Endothelial cell of umbilical vein (primary cell): Measurements from ENCODE around the gene SCRN1. TPM values are rescaled to one million over a fixed set of nuclear protein-coding genes. Genes with fewer than 3 reads are reported as not detected.

Source experiments
- BruUV-seq: library from RNA; stranded (reverse); fragments of 400-500 nt; replicated peaks from 2 replicates; lab custom pipeline; 2021; lab: Mats Ljungman, UMichigan
- CTCF ChIA-PET: fragments of 300-600, 350-600 bp; sonication (Branson Sonifier 250); formaldehyde crosslinking; loops from one replicate; lab custom pipeline; 2021; ENCODE audit warnings: antibody characterized with exemption, inconsistent platforms; lab: Charles Lee
- POLR2A ChIA-PET: fragments of 300-600, 350-600 bp; sonication (Branson Sonifier 250); formaldehyde crosslinking; loops from one replicate; lab custom pipeline; 2021; ENCODE audit warnings: antibody characterized with exemption, inconsistent platforms; lab: Charles Lee
- DNase-seq: peaks from one replicate; pipeline ENCODE4 v3.0.0-alpha.2; 2011; ENCODE audit warnings: low read depth, low spot score
- FAIRE-seq: peaks from 2 replicates; lab custom pipeline; 2011; peaks lifted over from hg19 to GRCh38; lab: Jason Lieb, UNC
- H2AFZ ChIP-seq: 2 replicates; pipeline ENCODE4 v1.6.0; 2012; ENCODE audit warnings: low read depth, low read length, control low read depth, inconsistent platforms
- H3K27ac ChIP-seq: 2 replicates; pipeline ENCODE4 v1.5.1; 2011; ENCODE audit warnings: low read depth, mild to moderate bottlenecking, control low read depth, low read length, moderate library complexity; ENCODE audit not compliant: insufficient read depth
- H3K27me3 ChIP-seq, 2 experiments: 2 replicates each; pipeline versions ENCODE4 v1.6.0 to v1.6.1; 2011; ENCODE audit warnings: low read length in 2 of 2, mixed read lengths in 1 of 2; ENCODE audit not compliant: control insufficient read depth in 2 of 2, insufficient read depth in 2 of 2
- H3K36me3 ChIP-seq, 2 experiments: 2 replicates in 1 of 2; 3 replicates in 1 of 2; pipeline ENCODE4 v1.5.1; 2011; ENCODE audit warnings: low read length in 2 of 2, mild to moderate bottlenecking in 1 of 2, moderate library complexity in 1 of 2; ENCODE audit not compliant: control insufficient read depth in 2 of 2, insufficient read depth in 2 of 2; ENCODE audit errors: extremely low read depth in 1 of 2
- H3K4me1 ChIP-seq: 3 replicates; pipeline ENCODE4 v1.5.1; 2011; ENCODE audit warnings: mild to moderate bottlenecking, low read length; ENCODE audit not compliant: control insufficient read depth, insufficient read depth; ENCODE audit errors: extremely low read depth
- H3K4me2 ChIP-seq: 2 replicates; pipeline ENCODE4 v1.6.1; 2011; ENCODE audit warnings: low read length, control low read depth, mixed read lengths; ENCODE audit not compliant: insufficient read depth
- H3K4me3 ChIP-seq, 3 experiments: fragments of 200-600 bp in 1 of 3; sonication (generic), shearing (Covaris generic) in 1 of 3; replicated peaks in 1 of 3; 2 replicates each; pipeline ENCODE4 v1.5.1; 2011 to 2016; ENCODE audit warnings: control low read depth in 3 of 3, low read length in 3 of 3, mild to moderate bottlenecking in 2 of 3, inconsistent platforms in 1 of 3, low read depth in 1 of 3, moderate library complexity in 1 of 3; ENCODE audit not compliant: insufficient read depth in 1 of 3
- H3K79me2 ChIP-seq: 2 replicates; pipeline ENCODE4 v1.6.0; 2012; ENCODE audit warnings: low read length, inconsistent platforms; ENCODE audit not compliant: control insufficient read depth, insufficient read depth
- H3K9ac ChIP-seq: replicated peaks from 2 replicates; pipeline ENCODE3; 2011; ENCODE audit warnings: low read length, control low read depth; ENCODE audit not compliant: insufficient read depth; ENCODE audit errors: extremely low read depth
- H3K9me1 ChIP-seq: replicated peaks from 3 replicates; pipeline ENCODE4 v1.6.0; 2011; ENCODE audit warnings: mild to moderate bottlenecking, low read length; ENCODE audit not compliant: control insufficient read depth, insufficient read depth; ENCODE audit errors: extremely low read depth
- H3K9me3 ChIP-seq: replicated peaks from 2 replicates; pipeline ENCODE4 v1.5.1; 2012; ENCODE audit warnings: low read length, inconsistent platforms; ENCODE audit not compliant: control insufficient read depth, insufficient read depth
- H4K20me1 ChIP-seq: replicated peaks from 2 replicates; pipeline ENCODE3; 2011; ENCODE audit warnings: mild to moderate bottlenecking, low read length; ENCODE audit not compliant: control insufficient read depth, insufficient read depth; ENCODE audit errors: extremely low read depth
- CTCF ChIP-seq, 2 donors: IDR thresholded peaks; 1 replicate in 1 of 2; 2 replicates in 1 of 2; pipeline ENCODE4 v1.5.1; 2011; ENCODE audit warnings: low read length in 2 of 2, mild to moderate bottlenecking in 2 of 2, moderate library complexity in 2 of 2, control low read depth in 1 of 2, inconsistent platforms in 1 of 2, low read depth in 1 of 2; ENCODE audit not compliant: insufficient read depth in 1 of 2; ENCODE audit errors: extremely low read depth in 1 of 2
- EZH2 ChIP-seq: IDR thresholded peaks from 2 replicates; pipeline ENCODE4 v1.6.1; 2012; ENCODE audit warnings: borderline replicate concordance, low read depth, mild to moderate bottlenecking, moderate library complexity, low read length, inconsistent platforms; ENCODE audit not compliant: severe bottlenecking
- FOS ChIP-seq: IDR thresholded peaks from 2 replicates; pipeline ENCODE4 v1.6.1; 2011; ENCODE audit warnings: mild to moderate bottlenecking, low read length, moderate library complexity, borderline replicate concordance; ENCODE audit not compliant: insufficient read depth
- GATA2 ChIP-seq: IDR thresholded peaks from 2 replicates; pipeline ENCODE4 v1.7.0; 2011; ENCODE audit warnings: low read depth, mild to moderate bottlenecking, moderate library complexity, mixed read lengths, low read length; ENCODE audit not compliant: insufficient read length, insufficient read depth
- JUN ChIP-seq: IDR thresholded peaks from 2 replicates; pipeline ENCODE4 v1.6.1; 2011; ENCODE audit warnings: borderline replicate concordance, low read depth; ENCODE audit not compliant: insufficient read length, insufficient read depth
- MAX ChIP-seq: IDR thresholded peaks from 2 replicates; pipeline ENCODE4 v1.6.1; 2011; ENCODE audit not compliant: insufficient read depth, insufficient read length
- MYC ChIP-seq: IDR thresholded peaks from one replicate; pipeline ENCODE4 v1.6.1; 2011; ENCODE audit warnings: mild to moderate bottlenecking, low read depth, low read length
- POLR2A ChIP-seq: IDR thresholded peaks from 2 replicates; pipeline ENCODE4 v1.6.1; 2012; ENCODE audit warnings: low read depth, mild to moderate bottlenecking, control low read depth, low read length
- POLR2AphosphoS5 ChIP-seq: IDR thresholded peaks from 2 replicates; pipeline ENCODE4 v1.6.1; 2012; ENCODE audit warnings: low read depth, mild to moderate bottlenecking, control low read depth, low read length, moderate library complexity; ENCODE audit not compliant: insufficient read depth
- dilution Hi-C: fragments of 300-500 bp; cut with MboI; formaldehyde crosslinking; loops from one replicate; pipeline ENCODE4 v1.15.0; 2019; ENCODE audit warnings: low sequenced_read_pairs; ENCODE audit not compliant: extremely low pct_ligation_motif_present
- intact Hi-C: fragments of 100-400 bp; cut with micrococcal nuclease; formaldehyde crosslinking; loops from one replicate; pipeline ENCODE4 v1.10.0; 2022
- polyA plus RNA-seq, 4 experiments: library from polyadenylated mRNA; depleted of rRNA in 3 of 4; stranded (reverse) in 3 of 4; unstranded in 1 of 4; fragments of >200 nt; gene quantifications; 2 replicates each; pipeline versions ENCODE4 v1.2.1 to v1.2.3, GENCODE V29; 2011 to 2012; ENCODE audit warnings: missing spikeins in 1 of 4
- total RNA-seq: library from RNA; stranded (reverse); gene quantifications from 2 replicates; pipeline ENCODE4 v1.2.3, GENCODE V29; 2021

Gene SCRN1
- total and polyA plus RNA-seq, 2 donors (not counting 3 experiments of a cell fraction or from before 2014, with no cell fraction given), result 57.0 to 127 TPM

- no peak for DNase-seq
- Histone ChIP-seq H3K27ac (no peak overlapping the region), H3K4me3 (no peak overlapping the region), H3K9ac (no peak overlapping the region), H3K4me1 (no peaks in the 10 kb centered on the region), H3K36me3 (peaks cover 5 to 49% of the 10 kb centered on the region in 2 experiments), H4K20me1 (no peaks in the 10 kb centered on the region), H3K27me3 (no peaks in the 10 kb centered on the region), H3K9me3 (no peaks in the 10 kb centered on the region), H3K79me2 (no peaks in the 10 kb centered on the region), H3K4me2 (no peak overlapping the region), H3K9me1 (no peaks in the 10 kb centered on the region), H2AFZ (no peak overlapping the region)
- no peak for FAIRE-seq
- ChIA-PET POLR2A (no interaction called here), CTCF (interaction anchor here (1.1 to 1.3 kb wide), 2 partner anchors 135 to 291 kb away, joined by 3 to 5 read pairs; no protein-coding TSS in a partner anchor)
- no TSS peak for BruUV-seq
- intact Hi-C loops (no loop called here), dilution Hi-C loops (no loop called here)
- TF ChIP-seq CTCF (IDR thresholded peaks at IDR 0.05; ENCODE audit: extremely low read depth in 1 of 2, insufficient read depth in 1 of 2, low read depth in 1 of 2, low read length in 2 of 2) (no peak), MAX (no peak), MYC (no peak), POLR2AphosphoS5 (no peak), POLR2A (no peak), FOS (no peak), JUN (no peak), GATA2 (no peak), EZH2 (no peak)
These were observed 63.4 kb downstream of the SCRN1 start for GRCh38 chr7:29926216-29926615.
